ENCODE data around the gene HAVCR2. TPM values are rescaled to one million over a fixed set of nuclear protein-coding genes. Genes with fewer than 3 reads are reported as not detected.

HAVCR2 gene
- total RNA-seq, 2 donors from 2014 or later, result 16.8 to 38.0 TPM

DNA sequence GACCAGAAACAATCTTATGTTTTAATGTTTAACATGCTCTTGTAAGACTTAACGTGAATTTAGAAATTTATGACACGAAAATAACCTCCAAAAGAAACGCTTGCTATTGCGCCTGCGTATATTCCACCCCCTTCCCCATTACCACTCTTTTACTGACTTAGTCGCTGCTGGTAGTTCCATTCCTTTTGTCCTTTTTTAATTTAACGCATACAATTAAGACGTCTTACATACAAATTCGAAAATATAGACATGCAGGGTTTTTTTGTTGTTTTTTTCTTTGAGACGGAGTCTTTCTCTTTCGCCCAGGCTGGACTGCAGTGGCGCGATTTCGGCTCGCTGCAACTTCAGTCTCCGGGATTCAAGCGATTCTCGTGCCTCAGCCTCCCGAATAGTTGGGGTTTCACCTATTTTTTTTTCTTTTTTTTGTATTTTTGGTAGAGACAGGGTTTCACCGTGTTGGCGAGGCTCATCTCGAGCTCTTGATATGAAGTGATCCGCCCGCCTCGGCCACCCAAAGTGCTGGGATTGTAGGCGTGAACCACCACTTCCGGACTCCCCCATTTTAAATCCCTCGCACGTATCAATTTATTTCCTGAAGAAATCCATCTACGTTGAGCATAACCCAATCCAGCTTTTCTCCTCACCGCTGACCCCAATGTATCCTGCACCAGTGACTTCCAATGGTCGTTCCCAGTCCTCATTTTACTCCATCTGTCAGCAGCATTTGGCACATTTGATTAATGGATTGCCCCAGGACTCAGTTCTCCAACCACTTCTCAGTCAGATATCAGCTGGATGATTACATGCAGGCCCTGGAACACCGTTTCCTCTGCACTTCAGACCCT is 34.5 kb upstream of the HAVCR2 start:
- Histone ChIP-seq H3K4me1 (ENCODE audit: control insufficient read depth in 1 of 2, low read depth in 2 of 2) (peaks cover 10 to 16% of the 10 kb centered on the region in 2 donors), H3K36me3 (no peaks in the 10 kb centered on the region), H3K9me3 (no peaks in the 10 kb centered on the region), H3K27ac (peak overlapping the region; percentile 95), H3K4me3 (peak overlapping the region; percentile 97), H3K27me3 (replicated peaks; ENCODE audit: insufficient read depth) (no peaks in the 10 kb centered on the region)
- no peak for DNase-seq (ENCODE audit: low spot score)
- TF ChIP-seq, protein P1, sequence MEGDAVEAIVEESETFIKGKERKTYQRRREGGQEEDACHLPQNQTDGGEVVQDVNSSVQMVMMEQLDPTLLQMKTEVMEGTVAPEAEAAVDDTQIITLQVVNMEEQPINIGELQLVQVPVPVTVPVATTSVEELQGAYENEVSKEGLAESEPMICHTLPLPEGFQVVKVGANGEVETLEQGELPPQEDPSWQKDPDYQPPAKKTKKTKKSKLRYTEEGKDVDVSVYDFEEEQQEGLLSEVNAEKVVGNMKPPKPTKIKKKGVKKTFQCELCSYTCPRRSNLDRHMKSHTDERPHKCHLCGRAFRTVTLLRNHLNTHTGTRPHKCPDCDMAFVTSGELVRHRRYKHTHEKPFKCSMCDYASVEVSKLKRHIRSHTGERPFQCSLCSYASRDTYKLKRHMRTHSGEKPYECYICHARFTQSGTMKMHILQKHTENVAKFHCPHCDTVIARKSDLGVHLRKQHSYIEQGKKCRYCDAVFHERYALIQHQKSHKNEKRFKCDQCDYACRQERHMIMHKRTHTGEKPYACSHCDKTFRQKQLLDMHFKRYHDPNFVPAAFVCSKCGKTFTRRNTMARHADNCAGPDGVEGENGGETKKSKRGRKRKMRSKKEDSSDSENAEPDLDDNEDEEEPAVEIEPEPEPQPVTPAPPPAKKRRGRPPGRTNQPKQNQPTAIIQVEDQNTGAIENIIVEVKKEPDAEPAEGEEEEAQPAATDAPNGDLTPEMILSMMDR (IDR thresholded peaks at IDR 0.05), result no peak
- peak; percentile 58 for ATAC-seq (ENCODE audit: insufficient number of reproducible peaks, low FRiP score, low read depth)

GRCh38 chr5:157142317-157143126 is 33.7 kb upstream of the HAVCR2 start, which contains the start of gene MED7:
Gene MED7 (minus strand): TSS chr5:157142865. CDS start chr5:157139431, 3,434 bp downstream.
- TF ChIP-seq, protein P1 (IDR thresholded peaks at IDR 0.05), result no peak
- peak; percentile 82 for DNase-seq (ENCODE audit: low spot score)
- H3K4me1 ChIP-seq (ENCODE audit: control insufficient read depth in 1 of 2, low read depth in 2 of 2), result peaks cover 10 to 11% of the 10 kb centered on the region in 2 donors
- peak; percentile 99 for ATAC-seq (ENCODE audit: insufficient number of reproducible peaks, low FRiP score, low read depth)
- peak within 1 kb of the TSS; percentile 97 for H3K4me3 ChIP-seq
- no peaks in the 10 kb centered on the region for H3K36me3 ChIP-seq
- no peaks in the 10 kb centered on the region for H3K27me3 ChIP-seq (replicated peaks; ENCODE audit: insufficient read depth)
- H3K9me3 ChIP-seq, result no peaks in the 10 kb centered on the region
- H3K27ac ChIP-seq, result peak within 1 kb of the TSS; percentile 95

DNA sequence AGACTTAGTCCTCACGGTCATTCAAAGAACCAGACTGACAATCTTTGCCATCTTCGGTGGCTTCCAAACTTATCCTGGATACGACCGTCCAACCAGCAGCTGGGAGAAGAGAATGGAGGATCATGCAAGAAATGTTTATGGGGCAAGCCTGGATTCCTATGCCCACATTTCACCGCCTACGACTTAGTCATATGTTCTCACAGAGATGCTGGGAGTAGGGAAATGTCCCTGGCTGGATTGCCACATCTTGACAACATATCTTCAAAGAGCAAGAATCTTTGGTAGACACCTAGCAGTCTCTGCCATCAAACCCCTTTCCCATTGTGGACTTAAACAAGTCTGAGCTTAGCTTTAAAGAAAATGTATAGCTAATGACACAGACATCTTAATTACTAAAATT is 28.8 kb upstream of the HAVCR2 start:
- Histone ChIP-seq H3K9me3 (no peaks in the 10 kb centered on the region), H3K4me3 (no peak overlapping the region), H3K27me3 (replicated peaks; ENCODE audit: insufficient read depth) (no peaks in the 10 kb centered on the region), H3K36me3 (no peaks in the 10 kb centered on the region), H3K27ac (no peak overlapping the region), H3K4me1 (ENCODE audit: control insufficient read depth in 1 of 2, low read depth in 2 of 2) (peaks cover 10 to 11% of the 10 kb centered on the region in 2 donors)
- ATAC-seq (ENCODE audit: insufficient number of reproducible peaks, low FRiP score, low read depth), result no peak
- TF ChIP-seq, protein P1 (IDR thresholded peaks at IDR 0.05), result no peak
- DNase-seq (ENCODE audit: low spot score), result no peak

DNA sequence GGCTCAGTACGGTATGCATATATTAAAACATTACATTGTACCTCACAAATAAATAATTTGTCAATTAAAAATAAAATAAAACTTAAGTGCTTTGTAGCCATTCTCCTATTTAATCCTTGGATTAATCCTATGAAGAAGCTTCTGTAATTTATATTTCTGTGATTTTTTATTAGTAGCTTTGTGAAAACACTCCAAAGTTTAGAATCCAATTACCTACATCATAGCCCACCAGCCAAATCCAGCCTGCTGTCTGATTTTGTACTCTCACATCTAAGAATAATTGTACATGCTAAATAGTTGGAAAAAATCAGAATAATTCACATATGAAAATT is 23.4 kb upstream of the HAVCR2 start:
- Histone ChIP-seq H3K9me3 (no peaks in the 10 kb centered on the region), H3K4me3 (no peak overlapping the region), H3K36me3 (no peaks in the 10 kb centered on the region), H3K27ac (no peak overlapping the region), H3K4me1 (ENCODE audit: control insufficient read depth in 1 of 2, low read depth in 2 of 2) (no peaks in the 10 kb centered on the region), H3K27me3 (replicated peaks; ENCODE audit: insufficient read depth) (no peaks in the 10 kb centered on the region)
- TF ChIP-seq, protein P1 (IDR thresholded peaks at IDR 0.05), result no peak
- ATAC-seq (ENCODE audit: insufficient number of reproducible peaks, low FRiP score, low read depth), result no peak
- DNase-seq (ENCODE audit: low spot score), result no peak

DNA sequence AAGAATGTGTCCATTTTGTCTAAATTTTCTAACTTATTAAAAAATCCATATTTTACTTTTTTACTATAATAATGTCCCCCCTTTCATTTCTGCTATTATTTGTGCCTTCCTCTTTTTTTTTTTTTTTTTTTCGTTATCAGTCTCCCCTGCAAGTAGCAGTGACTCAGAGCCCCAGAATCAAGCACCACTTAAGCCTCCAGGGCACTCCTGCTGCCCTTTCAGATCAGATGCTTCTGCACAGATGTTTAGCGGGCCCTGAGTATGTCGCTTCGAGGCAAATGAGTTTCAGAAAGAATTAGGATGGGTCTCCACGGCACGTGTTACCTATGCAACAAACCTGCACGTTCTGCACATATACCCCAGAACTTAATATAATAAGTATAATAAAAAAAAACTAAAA is 22.1 kb upstream of the HAVCR2 start:
- Histone ChIP-seq H3K4me1 (ENCODE audit: control insufficient read depth in 1 of 2, low read depth in 2 of 2) (no peaks in the 10 kb centered on the region), H3K27me3 (replicated peaks; ENCODE audit: insufficient read depth) (no peaks in the 10 kb centered on the region), H3K9me3 (no peaks in the 10 kb centered on the region), H3K27ac (no peak overlapping the region), H3K4me3 (no peak overlapping the region), H3K36me3 (no peaks in the 10 kb centered on the region)
- DNase-seq (ENCODE audit: low spot score) (no peak), ATAC-seq (ENCODE audit: insufficient number of reproducible peaks, low FRiP score, low read depth) (no peak)
- TF ChIP-seq, protein P1 (IDR thresholded peaks at IDR 0.05), result no peak
